Natural killer cell (primary cell): ENCODE measurements around the gene SLC19A1. TPM values are rescaled to one million over a fixed set of nuclear protein-coding genes. Genes with fewer than 3 reads are reported as not detected.

ENCODE experiments used
- ATAC-seq, 3 donors: fragments of 150-1000 bp in 2 of 3; fragments of 200-7000 bp in 1 of 3; cut with Tn5 transposase; 1 replicate in 1 of 3; 2 replicates in 2 of 3; pipeline ENCODE4 v1.10.0; 2021; ENCODE audit warnings: mild to moderate bottlenecking in 2 of 3, moderate library complexity in 2 of 3
- DNase-seq, 2 donors: peaks; one replicate each; pipeline versions ENCODE4 v3.0.0 to v3.0.0-alpha.2; 2013 to 2021; ENCODE audit warnings: mixed read lengths in 1 of 2
- H3K27ac ChIP-seq: one replicate; pipeline ENCODE4 v1.5.1; 2013; ENCODE audit warnings: mild to moderate bottlenecking, low read length
- H3K27me3 ChIP-seq: one replicate; pipeline ENCODE4 v1.6.1; 2013; ENCODE audit warnings: low read length; ENCODE audit not compliant: control insufficient read depth, insufficient read depth
- H3K36me3 ChIP-seq: one replicate; pipeline ENCODE4 v1.6.1; 2013; ENCODE audit warnings: low read length; ENCODE audit not compliant: control insufficient read depth, insufficient read depth
- H3K4me1 ChIP-seq: one replicate; pipeline ENCODE4 v1.6.1; 2013; ENCODE audit warnings: low read length; ENCODE audit not compliant: control insufficient read depth, insufficient read depth
- H3K4me3 ChIP-seq: one replicate; pipeline ENCODE4 v1.5.1; 2013; ENCODE audit warnings: low read length
- H3K9me3 ChIP-seq: one replicate; pipeline ENCODE4 v1.6.1; 2013; ENCODE audit warnings: low read length; ENCODE audit not compliant: control insufficient read depth, insufficient read depth
- H3K27ac Mint-ChIP-seq, 2 donors: one replicate each; pipeline ENCODE4 v1.8.0; 2022; ENCODE audit warnings: mild to moderate bottlenecking in 2 of 2, mixed read lengths in 2 of 2, moderate library complexity in 1 of 2
- H3K27me3 Mint-ChIP-seq, 2 donors: one replicate each; pipeline ENCODE4 v1.8.0; 2022; ENCODE audit warnings: low read depth in 2 of 2, mixed read lengths in 2 of 2
- H3K36me3 Mint-ChIP-seq: one replicate; pipeline ENCODE4 v1.8.0; 2022; ENCODE audit warnings: mixed read lengths
- H3K4me1 Mint-ChIP-seq, 2 donors: one replicate each; pipeline ENCODE4 v1.8.0; 2022; ENCODE audit warnings: mixed read lengths in 2 of 2
- H3K4me3 Mint-ChIP-seq: one replicate; pipeline ENCODE4 v1.8.0; 2022; ENCODE audit warnings: mild to moderate bottlenecking, moderate library complexity, mixed read lengths
- H3K9me3 Mint-ChIP-seq, 2 donors: one replicate each; pipeline ENCODE4 v1.8.0; 2022; ENCODE audit warnings: mixed read lengths in 2 of 2
- WGBS: methylation state at CpG from one replicate; pipeline ENCODE4 v1.1.7; 2013; ENCODE audit warnings: missing lambda C conversion rate; ENCODE audit not compliant: insufficient coverage; 5-methylcytosine and 5-hydroxymethylcytosine counted together
- intact Hi-C: fragments of 100-400 bp; cut with micrococcal nuclease; formaldehyde crosslinking; loops from one replicate; pipeline ENCODE4 v1.14.2; 2022
- total RNA-seq, 4 donors: library from RNA; stranded (reverse); fragments of 120-200 nt in 1 of 4; gene quantifications; one replicate each; pipeline versions ENCODE4 v1.2.3 to v1.2.4, GENCODE V29; 2013 to 2022
- TF ChIP-seq, protein P1 (sequence below): fragments of 200-600 bp; IDR thresholded peaks from one replicate; pipeline ENCODE4 v1.8.0; 2022; ENCODE audit warnings: antibody characterized with exemption

The SLC19A1 gene
- total RNA-seq, 3 donors from 2014 or later (not counting 1 experiment from before 2014, with no cell fraction given), result 2.5 to 9.0 (median 4.9) TPM

DNA sequence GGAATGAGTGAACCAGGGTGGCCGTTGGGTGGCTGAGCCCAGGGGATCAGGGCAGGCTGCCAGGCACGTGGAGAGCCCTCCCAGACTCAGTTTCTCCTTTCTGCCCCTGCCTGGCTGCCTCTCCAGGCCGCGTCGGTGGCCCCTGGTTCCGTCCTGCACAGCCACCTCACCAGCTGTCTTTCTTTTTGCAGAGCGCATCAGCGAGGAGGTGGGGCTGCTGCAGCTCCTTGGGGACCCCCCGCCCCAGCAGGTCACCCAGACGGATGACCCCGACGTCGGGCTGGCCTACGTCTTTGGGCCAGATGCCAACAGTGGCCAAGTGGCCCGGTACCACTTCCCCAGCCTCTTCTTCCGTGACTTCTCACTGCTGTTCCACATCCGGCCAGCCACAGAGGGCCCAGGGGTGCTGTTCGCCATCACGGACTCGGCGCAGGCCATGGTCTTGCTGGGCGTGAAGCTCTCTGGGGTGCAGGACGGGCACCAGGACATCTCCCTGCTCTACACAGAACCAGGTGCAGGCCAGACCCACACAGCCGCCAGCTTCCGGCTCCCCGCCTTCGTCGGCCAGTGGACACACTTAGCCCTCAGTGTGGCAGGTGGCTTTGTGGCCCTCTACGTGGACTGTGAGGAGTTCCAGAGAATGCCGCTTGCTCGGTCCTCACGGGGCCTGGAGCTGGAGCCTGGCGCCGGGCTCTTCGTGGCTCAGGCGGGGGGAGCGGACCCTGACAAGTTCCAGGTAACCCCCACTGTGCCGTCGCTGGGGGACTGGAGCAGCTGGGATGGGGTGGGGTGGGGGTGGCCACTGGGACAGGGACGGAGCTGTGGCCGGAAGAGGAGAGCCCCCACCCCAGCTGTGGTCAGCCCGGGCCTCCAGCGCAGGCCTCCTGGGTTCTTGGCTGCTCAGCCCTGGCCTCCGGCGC, 73.9 kb downstream of the SLC19A1 start:
- Mint-ChIP-seq H3K4me1 (no peaks in the 10 kb centered on the region), H3K9me3 (no peaks in the 10 kb centered on the region), H3K36me3 (no peaks in the 10 kb centered on the region), H3K4me3 (no peak overlapping the region), H3K27ac (no peak overlapping the region), H3K27me3 (peaks cover 0 to 11% of the 10 kb centered on the region in 2 donors)
- Histone ChIP-seq H3K27me3 (no peaks in the 10 kb centered on the region), H3K4me3 (no peak overlapping the region), H3K9me3 (no peaks in the 10 kb centered on the region), H3K36me3 (no peaks in the 10 kb centered on the region), H3K27ac (no peak overlapping the region), H3K4me1 (no peaks in the 10 kb centered on the region)
- DNase-seq (no peak), ATAC-seq (no peak)
- WGBS, result 92% methylated on average over 45 of the region's 45 CpGs
- TF ChIP-seq, protein P1, sequence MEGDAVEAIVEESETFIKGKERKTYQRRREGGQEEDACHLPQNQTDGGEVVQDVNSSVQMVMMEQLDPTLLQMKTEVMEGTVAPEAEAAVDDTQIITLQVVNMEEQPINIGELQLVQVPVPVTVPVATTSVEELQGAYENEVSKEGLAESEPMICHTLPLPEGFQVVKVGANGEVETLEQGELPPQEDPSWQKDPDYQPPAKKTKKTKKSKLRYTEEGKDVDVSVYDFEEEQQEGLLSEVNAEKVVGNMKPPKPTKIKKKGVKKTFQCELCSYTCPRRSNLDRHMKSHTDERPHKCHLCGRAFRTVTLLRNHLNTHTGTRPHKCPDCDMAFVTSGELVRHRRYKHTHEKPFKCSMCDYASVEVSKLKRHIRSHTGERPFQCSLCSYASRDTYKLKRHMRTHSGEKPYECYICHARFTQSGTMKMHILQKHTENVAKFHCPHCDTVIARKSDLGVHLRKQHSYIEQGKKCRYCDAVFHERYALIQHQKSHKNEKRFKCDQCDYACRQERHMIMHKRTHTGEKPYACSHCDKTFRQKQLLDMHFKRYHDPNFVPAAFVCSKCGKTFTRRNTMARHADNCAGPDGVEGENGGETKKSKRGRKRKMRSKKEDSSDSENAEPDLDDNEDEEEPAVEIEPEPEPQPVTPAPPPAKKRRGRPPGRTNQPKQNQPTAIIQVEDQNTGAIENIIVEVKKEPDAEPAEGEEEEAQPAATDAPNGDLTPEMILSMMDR, result no peak
- intact Hi-C loops, result no loop called here

DNA sequence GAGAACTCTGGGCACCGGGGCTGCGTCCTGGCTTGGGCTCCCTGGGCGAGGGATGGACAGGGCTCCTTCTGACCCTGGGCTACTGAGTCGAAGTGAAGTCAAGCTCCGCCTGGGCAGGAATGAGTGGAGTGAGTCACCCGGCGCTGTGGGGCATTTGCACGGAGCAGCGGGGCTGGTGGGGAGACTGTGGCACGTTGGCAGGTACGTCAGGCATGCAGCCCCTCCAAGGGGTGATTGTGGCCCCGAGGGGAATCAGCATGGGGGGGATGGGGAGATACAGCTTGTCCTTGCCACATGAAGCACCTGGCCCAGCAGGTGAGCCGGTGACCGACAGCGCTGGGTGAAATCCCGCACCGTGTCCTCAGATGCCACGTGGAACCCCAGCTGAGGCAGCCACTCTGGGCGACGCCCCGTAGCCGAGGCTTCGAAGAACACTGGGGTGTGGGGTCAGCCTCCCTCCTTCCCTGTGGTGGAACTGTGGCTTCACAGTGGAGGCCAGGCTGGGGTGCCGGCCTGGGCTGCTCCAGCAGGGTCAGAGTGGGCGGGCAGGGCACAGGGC, 74.9 kb downstream of the SLC19A1 start:
- Mint-ChIP-seq H3K9me3 (no peaks in the 10 kb centered on the region), H3K4me3 (no peak overlapping the region), H3K36me3 (no peaks in the 10 kb centered on the region), H3K4me1 (no peaks in the 10 kb centered on the region), H3K27me3 (peaks cover 0 to 11% of the 10 kb centered on the region in 2 donors), H3K27ac (no peak overlapping the region)
- 91% methylated on average over 25 of the region's 25 CpGs for WGBS
- H3K27me3 ChIP-seq, result no peaks in the 10 kb centered on the region
- intact Hi-C loops, result no loop called here
- no peaks in the 10 kb centered on the region for H3K36me3 ChIP-seq
- no peak for DNase-seq
- TF ChIP-seq, protein P1, result no peak
- no peaks in the 10 kb centered on the region for H3K4me1 ChIP-seq
- H3K4me3 ChIP-seq, result no peak overlapping the region
- H3K27ac ChIP-seq, result no peak overlapping the region
- ATAC-seq, result no peak
- H3K9me3 ChIP-seq, result no peaks in the 10 kb centered on the region

DNA sequence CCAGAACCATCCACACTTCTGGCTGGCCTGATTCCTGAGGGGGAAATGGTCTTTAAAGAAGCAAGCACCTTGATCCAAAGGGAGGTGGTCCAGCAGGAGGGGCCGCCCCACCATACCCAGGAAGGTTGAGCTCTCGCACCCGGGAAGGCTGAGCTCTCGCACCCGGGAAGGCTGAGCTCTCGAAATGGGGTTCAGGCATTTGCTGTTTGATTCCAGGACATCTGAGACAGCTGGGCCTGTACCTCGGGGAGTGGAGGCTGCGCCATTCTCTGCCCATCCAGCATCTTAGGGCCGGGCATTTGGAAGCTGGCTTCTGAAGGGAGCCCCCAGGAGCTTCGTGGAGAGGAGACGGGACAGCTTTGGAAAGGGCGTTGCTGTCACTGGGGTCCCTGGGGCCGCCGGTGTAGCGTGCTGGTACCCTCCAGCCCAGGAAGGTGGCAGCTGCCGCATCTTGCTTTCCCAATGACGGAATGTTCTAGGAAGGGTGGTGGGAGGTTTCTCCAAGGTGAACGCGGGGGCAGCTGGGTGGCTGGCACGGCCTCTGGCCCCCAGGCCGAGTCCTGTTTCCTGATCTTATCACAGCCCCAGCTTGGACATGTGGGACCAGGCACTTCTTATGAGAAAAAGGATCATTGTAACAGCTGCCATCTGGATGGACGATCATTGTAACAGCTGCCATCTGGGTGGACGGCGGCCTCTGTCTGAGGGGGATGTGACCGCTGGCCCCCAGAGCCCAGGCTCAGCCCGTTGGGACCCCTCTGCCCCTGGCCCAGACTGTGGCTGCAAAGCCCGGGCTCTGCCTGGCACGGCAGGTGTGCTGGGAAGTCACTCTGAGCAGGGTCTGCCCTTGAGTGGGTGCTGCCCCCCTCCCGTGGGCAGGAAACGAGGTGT, 75.7 kb downstream of the SLC19A1 start:
- H3K4me1 ChIP-seq, result no peaks in the 10 kb centered on the region
- no peaks in the 10 kb centered on the region for H3K9me3 ChIP-seq
- H3K27me3 Mint-ChIP-seq, result peaks cover 1 to 11% of the 10 kb centered on the region in 2 donors
- H3K36me3 ChIP-seq, result no peaks in the 10 kb centered on the region
- H3K4me3 Mint-ChIP-seq, result no peak overlapping the region
- H3K4me3 ChIP-seq, result no peak overlapping the region
- no peak for ATAC-seq
- no peak overlapping the region for H3K27ac Mint-ChIP-seq
- DNase-seq, result no peak
- TF ChIP-seq, protein P1, result no peak
- H3K36me3 Mint-ChIP-seq, result no peaks in the 10 kb centered on the region
- no peaks in the 10 kb centered on the region for H3K9me3 Mint-ChIP-seq
- WGBS, result 87% methylated on average over 30 of the region's 30 CpGs
- H3K27ac ChIP-seq, result no peak overlapping the region
- H3K27me3 ChIP-seq, result no peaks in the 10 kb centered on the region
- H3K4me1 Mint-ChIP-seq, result no peaks in the 10 kb centered on the region
- intact Hi-C loops, result no loop called here
